ENCODE measurements around the gene SNX24. TPM values are rescaled to one million over a fixed set of nuclear protein-coding genes. Genes with fewer than 3 reads are reported as not detected.

Gene SNX24
- total and polyA plus RNA-seq, 5 donors from 2014 or later = 7.8 to 22.0 (median 11.1) TPM

GRCh38 chr5:122951658-122952057 is 106.2 kb downstream of the SNX24 start:
- Histone ChIP-seq H3K36me3 (ENCODE audit: control insufficient read depth, insufficient read depth, low read length) (no peaks in the 10 kb centered on the region), H3K27me3 (ENCODE audit: control insufficient read depth, insufficient read depth, low read length) (no peaks in the 10 kb centered on the region), H3K27ac (ENCODE audit: insufficient read depth, low read length, poor library complexity, severe bottlenecking) (no peak overlapping the region), H3K4me1 (ENCODE audit: control insufficient read depth, insufficient read depth, low read length, poor library complexity, severe bottlenecking) (no peaks in the 10 kb centered on the region), H3K9me3 (ENCODE audit: control insufficient read depth in 2 of 2, low read length in 2 of 2) (no peaks in the 10 kb centered on the region), H3K4me3 (ENCODE audit: low read depth, low read length) (no peak overlapping the region)
- Mint-ChIP-seq H3K4me1 (no peaks in the 10 kb centered on the region), H3K36me3 (peaks cover 7% of the 10 kb centered on the region), H3K9me3 (peaks cover 0 to 2% (median 2%) of the 10 kb centered on the region in 7 donors), H3K27me3 (no peaks in the 10 kb centered on the region), H3K27ac (no peak overlapping the region), H3K4me3 (no peak overlapping the region)
- ATAC-seq (ENCODE audit: low read depth in 2 of 2) (no peak), DNase-seq (no peak)

- Mint-ChIP-seq H3K4me1 (no peaks in the 10 kb centered on the region), H3K4me3 (no peak overlapping the region), H3K27ac (no peak overlapping the region), H3K27me3 (no peaks in the 10 kb centered on the region), H3K9me3 (peaks cover 0 to 13% (median 2%) of the 10 kb centered on the region in 7 donors), H3K36me3 (peaks cover 13% of the 10 kb centered on the region)
- no peaks in the 10 kb centered on the region for H3K4me1 ChIP-seq (ENCODE audit: control insufficient read depth, insufficient read depth, low read length, poor library complexity, severe bottlenecking)
- H3K27me3 ChIP-seq (ENCODE audit: control insufficient read depth, insufficient read depth, low read length) = no peaks in the 10 kb centered on the region
- ATAC-seq (ENCODE audit: low read depth in 2 of 2) = no peak
- H3K36me3 ChIP-seq (ENCODE audit: control insufficient read depth, insufficient read depth, low read length) = no peaks in the 10 kb centered on the region
- H3K27ac ChIP-seq (ENCODE audit: insufficient read depth, low read length, poor library complexity, severe bottlenecking) = no peak overlapping the region
- DNase-seq = no peak
- H3K9me3 ChIP-seq (ENCODE audit: control insufficient read depth in 2 of 2, low read length in 2 of 2) = peaks cover 0 to 2% of the 10 kb centered on the region in 2 experiments
- H3K4me3 ChIP-seq (ENCODE audit: low read depth, low read length) = no peak overlapping the region
Measured at GRCh38 chr5:122954719-122955118, 109.3 kb downstream of the SNX24 start.

GRCh38 chr5:122957457-122957856 is 112.0 kb downstream of the SNX24 start:
- Mint-ChIP-seq H3K27me3 (no peaks in the 10 kb centered on the region), H3K36me3 (peaks cover 9% of the 10 kb centered on the region), H3K4me3 (no peak overlapping the region), H3K9me3 (peaks cover 0 to 13% (median 2%) of the 10 kb centered on the region in 7 donors), H3K4me1 (peaks cover 0 to 3% (median 0%) of the 10 kb centered on the region in 4 donors), H3K27ac (no peak overlapping the region)
- no peak overlapping the region for H3K27ac ChIP-seq (ENCODE audit: insufficient read depth, low read length, poor library complexity, severe bottlenecking)
- DNase-seq (no peak), ATAC-seq (ENCODE audit: low read depth in 2 of 2) (no peak)
- no peaks in the 10 kb centered on the region for H3K4me1 ChIP-seq (ENCODE audit: control insufficient read depth, insufficient read depth, low read length, poor library complexity, severe bottlenecking)
- H3K36me3 ChIP-seq (ENCODE audit: control insufficient read depth, insufficient read depth, low read length) = no peaks in the 10 kb centered on the region
- no peak overlapping the region for H3K4me3 ChIP-seq (ENCODE audit: low read depth, low read length)
- H3K27me3 ChIP-seq (ENCODE audit: control insufficient read depth, insufficient read depth, low read length) = no peaks in the 10 kb centered on the region
- peaks cover 0 to 2% of the 10 kb centered on the region in 2 experiments for H3K9me3 ChIP-seq (ENCODE audit: control insufficient read depth in 2 of 2, low read length in 2 of 2)

GRCh38 chr5:122959740-122960445 is 114.5 kb downstream of the SNX24 start:
- H3K4me3 Mint-ChIP-seq = no peak overlapping the region

GRCh38 chr5:122963305-122963704 is 117.9 kb downstream of the SNX24 start:
- Histone ChIP-seq H3K27ac (ENCODE audit: insufficient read depth, low read length, poor library complexity, severe bottlenecking) (no peak overlapping the region), H3K27me3 (ENCODE audit: control insufficient read depth, insufficient read depth, low read length) (no peaks in the 10 kb centered on the region), H3K9me3 (ENCODE audit: control insufficient read depth in 2 of 2, low read length in 2 of 2) (no peaks in the 10 kb centered on the region), H3K4me3 (ENCODE audit: low read depth, low read length) (no peak overlapping the region), H3K36me3 (ENCODE audit: control insufficient read depth, insufficient read depth, low read length) (no peaks in the 10 kb centered on the region), H3K4me1 (ENCODE audit: control insufficient read depth, insufficient read depth, low read length, poor library complexity, severe bottlenecking) (no peaks in the 10 kb centered on the region)
- Mint-ChIP-seq H3K4me1 (peaks cover 0 to 3% (median 0%) of the 10 kb centered on the region in 4 donors), H3K36me3 (peaks cover 4% of the 10 kb centered on the region), H3K27ac (no peak overlapping the region), H3K4me3 (no peak overlapping the region), H3K9me3 (no peaks in the 10 kb centered on the region), H3K27me3 (no peaks in the 10 kb centered on the region)
- DNase-seq (no peak), ATAC-seq (ENCODE audit: low read depth in 2 of 2) (no peak)

More at GRCh38 chr5:122959740-122960445, 114.5 kb downstream of the SNX24 start:
- H3K27me3 ChIP-seq (ENCODE audit: control insufficient read depth, insufficient read depth, low read length) = no peaks in the 10 kb centered on the region
- ATAC-seq (ENCODE audit: low read depth in 2 of 2) (no peak), DNase-seq (no peak)
- Mint-ChIP-seq H3K27ac (no peak overlapping the region), H3K27me3 (no peaks in the 10 kb centered on the region), H3K36me3 (peaks cover 9% of the 10 kb centered on the region), H3K4me1 (peaks cover 0 to 3% (median 0%) of the 10 kb centered on the region in 4 donors), H3K9me3 (peaks cover 0 to 13% (median 2%) of the 10 kb centered on the region in 7 donors)
- no peaks in the 10 kb centered on the region for H3K36me3 ChIP-seq (ENCODE audit: control insufficient read depth, insufficient read depth, low read length)
- no peaks in the 10 kb centered on the region for H3K4me1 ChIP-seq (ENCODE audit: control insufficient read depth, insufficient read depth, low read length, poor library complexity, severe bottlenecking)
- H3K9me3 ChIP-seq (ENCODE audit: control insufficient read depth in 2 of 2, low read length in 2 of 2) = peaks cover 0 to 2% of the 10 kb centered on the region in 2 experiments
- H3K4me3 ChIP-seq (ENCODE audit: low read depth, low read length) = no peak overlapping the region
- H3K27ac ChIP-seq (ENCODE audit: insufficient read depth, low read length, poor library complexity, severe bottlenecking) = no peak overlapping the region

- Histone ChIP-seq H3K4me1 (ENCODE audit: control insufficient read depth, insufficient read depth, low read length, poor library complexity, severe bottlenecking) (no peaks in the 10 kb centered on the region), H3K27ac (ENCODE audit: insufficient read depth, low read length, poor library complexity, severe bottlenecking) (no peak overlapping the region), H3K9me3 (ENCODE audit: control insufficient read depth in 2 of 2, low read length in 2 of 2) (no peaks in the 10 kb centered on the region), H3K4me3 (ENCODE audit: low read depth, low read length) (no peak overlapping the region), H3K27me3 (ENCODE audit: control insufficient read depth, insufficient read depth, low read length) (no peaks in the 10 kb centered on the region), H3K36me3 (ENCODE audit: control insufficient read depth, insufficient read depth, low read length) (no peaks in the 10 kb centered on the region)
- no peaks in the 10 kb centered on the region for H3K27me3 Mint-ChIP-seq
- no peak for ATAC-seq (ENCODE audit: low read depth in 2 of 2)
- peaks cover 0 to 3% (median 0%) of the 10 kb centered on the region in 4 donors for H3K4me1 Mint-ChIP-seq
- H3K36me3 Mint-ChIP-seq = no peaks in the 10 kb centered on the region
- DNase-seq = no peak
- no peak overlapping the region for H3K4me3 Mint-ChIP-seq
- H3K9me3 Mint-ChIP-seq = no peaks in the 10 kb centered on the region
- no peak overlapping the region for H3K27ac Mint-ChIP-seq
Measured at GRCh38 chr5:122965111-122965510, 119.7 kb downstream of the SNX24 start.

- Mint-ChIP-seq H3K36me3 (peaks cover 3% of the 10 kb centered on the region), H3K4me1 (no peaks in the 10 kb centered on the region), H3K4me3 (no peak overlapping the region), H3K27ac (no peak overlapping the region), H3K27me3 (no peaks in the 10 kb centered on the region), H3K9me3 (no peaks in the 10 kb centered on the region)
- H3K27ac ChIP-seq (ENCODE audit: insufficient read depth, low read length, poor library complexity, severe bottlenecking) = no peak overlapping the region
- H3K9me3 ChIP-seq (ENCODE audit: control insufficient read depth in 2 of 2, low read length in 2 of 2) = no peaks in the 10 kb centered on the region
- DNase-seq = no peak
- no peaks in the 10 kb centered on the region for H3K27me3 ChIP-seq (ENCODE audit: control insufficient read depth, insufficient read depth, low read length)
- H3K4me1 ChIP-seq (ENCODE audit: control insufficient read depth, insufficient read depth, low read length, poor library complexity, severe bottlenecking) = no peaks in the 10 kb centered on the region
- H3K4me3 ChIP-seq (ENCODE audit: low read depth, low read length) = no peak overlapping the region
- H3K36me3 ChIP-seq (ENCODE audit: control insufficient read depth, insufficient read depth, low read length) = no peaks in the 10 kb centered on the region
- ATAC-seq (ENCODE audit: low read depth in 2 of 2) = no peak
Measured at GRCh38 chr5:122967085-122967484, 121.7 kb downstream of the SNX24 start.

GRCh38 chr5:122967625-122968024 is 122.2 kb downstream of the SNX24 start:
- Histone ChIP-seq H3K4me1 (ENCODE audit: control insufficient read depth, insufficient read depth, low read length, poor library complexity, severe bottlenecking) (no peaks in the 10 kb centered on the region), H3K36me3 (ENCODE audit: control insufficient read depth, insufficient read depth, low read length) (no peaks in the 10 kb centered on the region), H3K9me3 (ENCODE audit: control insufficient read depth in 2 of 2, low read length in 2 of 2) (no peaks in the 10 kb centered on the region), H3K27me3 (ENCODE audit: control insufficient read depth, insufficient read depth, low read length) (no peaks in the 10 kb centered on the region), H3K27ac (ENCODE audit: insufficient read depth, low read length, poor library complexity, severe bottlenecking) (no peak overlapping the region), H3K4me3 (ENCODE audit: low read depth, low read length) (no peak overlapping the region)
- no peaks in the 10 kb centered on the region for H3K27me3 Mint-ChIP-seq
- H3K27ac Mint-ChIP-seq = no peak overlapping the region
- no peak for ATAC-seq (ENCODE audit: low read depth in 2 of 2)
- peaks cover 3% of the 10 kb centered on the region for H3K36me3 Mint-ChIP-seq
- H3K4me1 Mint-ChIP-seq = no peaks in the 10 kb centered on the region
- H3K4me3 Mint-ChIP-seq = no peak overlapping the region
- DNase-seq = no peak
- H3K9me3 Mint-ChIP-seq = no peaks in the 10 kb centered on the region
